Gastroesophageal sphincter (tissue), 4 donors: Measurements from ENCODE around the gene AGBL2. TPM values are rescaled to one million over a fixed set of nuclear protein-coding genes. Genes with fewer than 3 reads are reported as not detected.
"Not testable (repeated sequence)": the region's sequence is repeated elsewhere in the genome, so short reads cannot be mapped to it uniquely, and the experiment has no call there.

Experiments
- ATAC-seq: fragments of 150-250 bp; one replicate; pipeline ENCODE4 v1.9.1; 2016; ENCODE audit warnings: mild to moderate bottlenecking, moderate library complexity
- H3K27ac ChIP-seq, 4 donors: fragments of 200-600 bp; sonication (generic) in 3 of 4; 1 replicate in 3 of 4; 2 replicates in 1 of 4; pipeline ENCODE4 v1.5.1; 2016 to 2019
- H3K27me3 ChIP-seq: fragments of 200-600 bp; sonication (generic); one replicate; pipeline ENCODE4 v1.5.1; 2019
- H3K36me3 ChIP-seq, 2 donors: fragments of 200-600 bp; sonication (generic); one replicate each; pipeline ENCODE4 v1.5.1; 2019; ENCODE audit warnings: control low read depth in 1 of 2
- H3K4me1 ChIP-seq, 3 donors: fragments of 200-600 bp; sonication (generic); 1 replicate in 2 of 3; 2 replicates in 1 of 3; pipeline ENCODE4 v1.5.1; 2016 to 2019; ENCODE audit warnings: control low read depth in 2 of 3
- H3K4me3 ChIP-seq, 2 donors: fragments of 200-600 bp; sonication (generic); one replicate each; pipeline ENCODE4 v1.5.1; 2019; ENCODE audit warnings: mild to moderate bottlenecking in 1 of 2, moderate library complexity in 1 of 2
- H3K9me3 ChIP-seq, 3 donors: fragments of 200-600 bp; sonication (generic); one replicate each; pipeline ENCODE4 v1.5.1; 2017 to 2019; ENCODE audit warnings: control low read depth in 2 of 3
- CTCF ChIP-seq, 4 experiments: fragments of 200-600 bp in 2 of 4; fragments of 450-650 bp in 2 of 4; sonication (generic) in 1 of 4; IDR thresholded peaks; one replicate each; pipeline ENCODE4 v1.5.1; 2017 to 2019; ENCODE audit warnings: antibody characterized with exemption in 4 of 4, mild to moderate bottlenecking in 2 of 4, moderate library complexity in 2 of 4
- EP300 ChIP-seq: sonication (generic); formaldehyde crosslinking; IDR thresholded peaks from one replicate; pipeline ENCODE4 v1.6.1; 2017; ENCODE audit warnings: antibody characterized with exemption, mild to moderate bottlenecking
- POLR2A ChIP-seq, 2 donors: fragments of 450-650 bp; IDR thresholded peaks; one replicate each; pipeline ENCODE4 v1.6.1; 2017; ENCODE audit warnings: antibody characterized with exemption in 2 of 2, mild to moderate bottlenecking in 2 of 2, moderate library complexity in 1 of 2
- POLR2AphosphoS5 ChIP-seq: sonication (generic); formaldehyde crosslinking; IDR thresholded peaks from one replicate; pipeline ENCODE4 v1.6.1; 2017; ENCODE audit warnings: antibody characterized with exemption
- WGBS, 2 donors: methylation state at CpG; one replicate each; pipeline ENCODE4 v1.1.5; 2018; ENCODE audit warnings: low coverage in 1 of 2; 5-methylcytosine and 5-hydroxymethylcytosine counted together
- total RNA-seq, 4 donors: library from RNA; depleted of rRNA; stranded (reverse); fragments of >200 nt; gene quantifications; one replicate each; pipeline ENCODE4 v1.1.0, GENCODE V29; 2016

The AGBL2 gene
- total RNA-seq: 1 to 10 TPM in 2 of 4 donors, under 1 TPM in 1, not detected in 1; 0.81 to 2.3 (median 1.2) TPM

GRCh38 chr11:47715082-47715669 is at the start of gene AGBL2:
TSS of gene AGBL2 (minus strand) at chr11:47715369. CDS start at chr11:47714650, 719 bp downstream.
- no peaks in the 10 kb centered on the region for H3K27me3 ChIP-seq
- H3K9me3 ChIP-seq: no peaks in the 10 kb centered on the region
- peak within 1 kb of the TSS in 3 of 4 donors; percentile 80 to 85 (median 80) for H3K27ac ChIP-seq
- peak; percentile 75 for ATAC-seq
- H3K36me3 ChIP-seq: peaks cover 0 to 40% of the 10 kb centered on the region in 2 donors
- peak; percentile 43 to 48 for TF ChIP-seq POLR2A (IDR thresholded peaks at IDR 0.05)
- TF ChIP-seq POLR2AphosphoS5: peak; percentile 75
- TF ChIP-seq EP300: no peak
- TF ChIP-seq CTCF (IDR thresholded peaks at IDR 0.05): peak in 1 of 4 experiments; percentile 8
- 0% methylated on average over 1 of the region's 35 CpGs; no CpG with 5 or more reads in 1 of the 2 donors for WGBS, 2 donors
- peaks cover 0 to 16% (median 0%) of the 10 kb centered on the region in 3 donors for H3K4me1 ChIP-seq
- peak within 1 kb of the TSS; percentile 50 to 80 for H3K4me3 ChIP-seq

- H3K9me3 ChIP-seq, H3K27ac ChIP-seq, H3K27me3 ChIP-seq, ATAC-seq, H3K4me1 ChIP-seq, H3K4me3 ChIP-seq: not testable (repeated sequence)
- peaks cover 0 to 98% of the 10 kb centered on the region in 2 donors for H3K36me3 ChIP-seq
- 87 to 90% methylated on average over 4 to 11 of the region's 11 CpGs for WGBS, 2 donors
Observed at GRCh38 chr11:47759291-47759690, 44.1 kb upstream of the AGBL2 start.

- 95% methylated on average over 4 of the region's 4 CpGs for WGBS, 2 donors
- ATAC-seq: no peak
- H3K36me3 ChIP-seq: peaks cover 3 to 98% of the 10 kb centered on the region in 2 donors
Observed at GRCh38 chr11:47756208-47756607, 41.0 kb upstream of the AGBL2 start.

GRCh38 chr11:47750725-47751124 is 35.6 kb upstream of the AGBL2 start:
- Histone ChIP-seq H3K4me1 (no peaks in the 10 kb centered on the region), H3K27ac (no peak overlapping the region), H3K4me3 (no peak overlapping the region), H3K27me3 (no peaks in the 10 kb centered on the region), H3K36me3 (peaks cover 3 to 99% of the 10 kb centered on the region in 2 donors), H3K9me3 (no peaks in the 10 kb centered on the region)
- ATAC-seq: no peak
- no peak for TF ChIP-seq EP300
- TF ChIP-seq CTCF (IDR thresholded peaks at IDR 0.05): no peak
- TF ChIP-seq POLR2A (IDR thresholded peaks at IDR 0.05): no peak
- no peak for TF ChIP-seq POLR2AphosphoS5
- WGBS, 2 donors: 71 to 81% methylated on average over 5 of the region's 5 CpGs

More at GRCh38 chr11:47756208-47756607, 41.0 kb upstream of the AGBL2 start:
- no peak overlapping the region for H3K27ac ChIP-seq
- no peaks in the 10 kb centered on the region for H3K27me3 ChIP-seq
- H3K9me3 ChIP-seq: no peaks in the 10 kb centered on the region
- no peak overlapping the region for H3K4me3 ChIP-seq
- TF ChIP-seq CTCF (IDR thresholded peaks at IDR 0.05): no peak
- no peak for TF ChIP-seq EP300
- TF ChIP-seq POLR2A (IDR thresholded peaks at IDR 0.05): no peak
- TF ChIP-seq POLR2AphosphoS5: no peak
- no peaks in the 10 kb centered on the region for H3K4me1 ChIP-seq

GRCh38 chr11:47742494-47742893 is 27.3 kb upstream of the AGBL2 start:
- not testable (repeated sequence) for ATAC-seq, H3K27me3 ChIP-seq, H3K4me1 ChIP-seq, H3K9me3 ChIP-seq, H3K27ac ChIP-seq, H3K4me3 ChIP-seq
- WGBS, 2 donors: 80 to 92% methylated on average over 1 to 7 of the region's 7 CpGs
- H3K36me3 ChIP-seq: peaks cover 3 to 100% of the 10 kb centered on the region in 2 donors

GRCh38 chr11:47737817-47738216 is 22.6 kb upstream of the AGBL2 start:
- WGBS, 2 donors: 95 to 97% methylated on average over 7 of the region's 7 CpGs
- H3K36me3 ChIP-seq: peaks cover 2 to 100% of the 10 kb centered on the region in 2 donors

More at GRCh38 chr11:47737817-47738216, 22.6 kb upstream of the AGBL2 start:
- H3K27ac ChIP-seq, H3K4me1 ChIP-seq, H3K4me3 ChIP-seq, ATAC-seq, H3K9me3 ChIP-seq, H3K27me3 ChIP-seq: not testable (repeated sequence)
